ENCODE measurements around the gene WFS1. TPM values are rescaled to one million over a fixed set of nuclear protein-coding genes. Genes with fewer than 3 reads are reported as not detected.

The WFS1 gene
- total RNA-seq, 4 donors from 2014 or later: 31.5 to 124 (median 34.8) TPM

GRCh38 chr4:6275351-6275750 lies 5.7 kb downstream of the WFS1 start:
- TF ChIP-seq CTCF (IDR thresholded peaks at IDR 0.05) (no peak), POLR2A (IDR thresholded peaks at IDR 0.05) (no peak), EP300 (IDR thresholded peaks at IDR 0.05) (no peak), POLR2AphosphoS5 (IDR thresholded peaks at IDR 0.05) (no peak)
- Histone ChIP-seq H3K36me3 (peaks cover 11% of the 10 kb centered on the region), H3K9me3 (no peaks in the 10 kb centered on the region), H3K27me3 (no peaks in the 10 kb centered on the region), H3K27ac (no peak overlapping the region), H3K4me3 (no peak overlapping the region), H3K4me1 (peaks cover 61% of the 10 kb centered on the region)
- 80% methylated on average over 5 of the region's 10 CpGs for WGBS
- DNase-seq (ENCODE audit: low spot score in 2 of 2): no peak

- Histone ChIP-seq H3K9me3 (no peaks in the 10 kb centered on the region), H3K27me3 (no peaks in the 10 kb centered on the region), H3K4me1 (peaks cover 59% of the 10 kb centered on the region), H3K27ac (no peak overlapping the region), H3K4me3 (no peak overlapping the region), H3K36me3 (peaks cover 11% of the 10 kb centered on the region)
- TF ChIP-seq POLR2AphosphoS5 (IDR thresholded peaks at IDR 0.05) (no peak), POLR2A (IDR thresholded peaks at IDR 0.05) (no peak), CTCF (IDR thresholded peaks at IDR 0.05) (no peak), EP300 (IDR thresholded peaks at IDR 0.05) (no peak)
- WGBS: 79% methylated on average over 16 of the region's 22 CpGs
- no peak for DNase-seq (ENCODE audit: low spot score in 2 of 2)
These were observed 6.5 kb downstream of the WFS1 start for GRCh38 chr4:6275898-6276806.

GRCh38 chr4:6277139-6277802 lies 7.6 kb downstream of the WFS1 start:
- peaks cover 11% of the 10 kb centered on the region for H3K36me3 ChIP-seq
- 84% methylated on average over 20 of the region's 24 CpGs for WGBS
- H3K4me1 ChIP-seq: peaks cover 53% of the 10 kb centered on the region
- H3K4me3 ChIP-seq: no peak overlapping the region
- DNase-seq (ENCODE audit: low spot score in 2 of 2): no peak
- no peaks in the 10 kb centered on the region for H3K27me3 ChIP-seq
- H3K27ac ChIP-seq: no peak overlapping the region
- TF ChIP-seq EP300 (IDR thresholded peaks at IDR 0.05) (no peak), CTCF (IDR thresholded peaks at IDR 0.05) (no peak), POLR2A (IDR thresholded peaks at IDR 0.05) (no peak), POLR2AphosphoS5 (IDR thresholded peaks at IDR 0.05) (no peak)
- H3K9me3 ChIP-seq: no peaks in the 10 kb centered on the region

GRCh38 chr4:6277935-6278800 lies 8.5 kb downstream of the WFS1 start:
- H3K9me3 ChIP-seq: no peaks in the 10 kb centered on the region
- TF ChIP-seq EP300 (IDR thresholded peaks at IDR 0.05) (no peak), POLR2A (IDR thresholded peaks at IDR 0.05) (no peak), CTCF (IDR thresholded peaks at IDR 0.05) (no peak), POLR2AphosphoS5 (IDR thresholded peaks at IDR 0.05) (no peak)
- DNase-seq (ENCODE audit: low spot score in 2 of 2): no peak
- H3K4me3 ChIP-seq: no peak overlapping the region
- H3K27me3 ChIP-seq: no peaks in the 10 kb centered on the region
- H3K27ac ChIP-seq: no peak overlapping the region
- peaks cover 49% of the 10 kb centered on the region for H3K4me1 ChIP-seq
- WGBS: 85% methylated on average over 20 of the region's 21 CpGs
- peaks cover 11% of the 10 kb centered on the region for H3K36me3 ChIP-seq

All from suprapubic skin (tissue), 4 donors.